ENCODE data around the gene TAGLN. TPM values are rescaled to one million over a fixed set of nuclear protein-coding genes. Genes with fewer than 3 reads are reported as not detected.
A peak's percentile ranks its signal among the peaks of the same experiment; 100 is the strongest.

The TAGLN gene
- total RNA-seq, 3 donors from 2014 or later (not counting 1 experiment from before 2014, with no cell fraction given), result 8.2 to 18.0 (median 8.3) TPM

GRCh38 chr11:117223741-117224689 is 24.8 kb downstream of the TAGLN start:
- peaks cover 15 to 37% of the 10 kb centered on the region in 2 donors for H3K4me1 Mint-ChIP-seq
- no peaks in the 10 kb centered on the region for H3K36me3 Mint-ChIP-seq
- H3K36me3 ChIP-seq (ENCODE audit: control insufficient read depth, insufficient read depth, low read length), result peaks cover 90% of the 10 kb centered on the region
- H3K27ac Mint-ChIP-seq, result peak overlapping the region in 1 of 2 donors; percentile 58
- 90% methylated on average over 16 of the region's 17 CpGs for WGBS (ENCODE audit: insufficient coverage)
- H3K9me3 Mint-ChIP-seq, result no peaks in the 10 kb centered on the region
- H3K27me3 ChIP-seq (ENCODE audit: control insufficient read depth, insufficient read depth, low read length), result no peaks in the 10 kb centered on the region
- ATAC-seq (no peak), DNase-seq (no peak)
- TF ChIP-seq CTCF (IDR thresholded peaks at IDR 0.05), result no peak
- H3K4me3 ChIP-seq (ENCODE audit: low read length), result no peak overlapping the region
- H3K4me3 Mint-ChIP-seq, result no peak overlapping the region
- intact Hi-C loops (cut with micrococcal nuclease), result loop anchor here (10.0 kb wide), 1 partner anchor 339 kb away; no protein-coding TSS in a partner anchor
- no peaks in the 10 kb centered on the region for H3K9me3 ChIP-seq (ENCODE audit: control insufficient read depth, insufficient read depth, low read length)
- H3K27ac ChIP-seq (ENCODE audit: low read length), result no peak overlapping the region
- H3K4me1 ChIP-seq (ENCODE audit: control insufficient read depth, insufficient read depth, low read length), result peaks cover 6% of the 10 kb centered on the region
- H3K27me3 Mint-ChIP-seq (ENCODE audit: low read depth in 2 of 2), result no peaks in the 10 kb centered on the region

- no peaks in the 10 kb centered on the region for H3K36me3 Mint-ChIP-seq
- no peaks in the 10 kb centered on the region for H3K9me3 ChIP-seq (ENCODE audit: control insufficient read depth, insufficient read depth, low read length)
- no peak for DNase-seq
- intact Hi-C loops (cut with micrococcal nuclease), result loop anchor here (1.0 to 10.0 kb wide), 4 partner anchors 47 to 493 kb away; partner anchors contain the start of genes SIDT2 and ZPR1
- ATAC-seq, result no peak
- no peak overlapping the region for H3K4me3 Mint-ChIP-seq
- H3K9me3 Mint-ChIP-seq, result no peaks in the 10 kb centered on the region
- TF ChIP-seq CTCF (IDR thresholded peaks at IDR 0.05), result no peak
- peaks cover 81% of the 10 kb centered on the region for H3K36me3 ChIP-seq (ENCODE audit: control insufficient read depth, insufficient read depth, low read length)
- no peaks in the 10 kb centered on the region for H3K27me3 ChIP-seq (ENCODE audit: control insufficient read depth, insufficient read depth, low read length)
- no peak overlapping the region for H3K4me3 ChIP-seq (ENCODE audit: low read length)
- H3K27ac Mint-ChIP-seq, result peak overlapping the region in 1 of 2 donors; percentile 58
- H3K27me3 Mint-ChIP-seq (ENCODE audit: low read depth in 2 of 2), result no peaks in the 10 kb centered on the region
- peaks cover 23% of the 10 kb centered on the region for H3K4me1 ChIP-seq (ENCODE audit: control insufficient read depth, insufficient read depth, low read length)
- 96% methylated on average over 9 of the region's 9 CpGs for WGBS (ENCODE audit: insufficient coverage)
- H3K27ac ChIP-seq (ENCODE audit: low read length), result no peak overlapping the region
- peaks cover 25 to 42% of the 10 kb centered on the region in 2 donors for H3K4me1 Mint-ChIP-seq
Observed at GRCh38 chr11:117225553-117226170, 26.5 kb downstream of the TAGLN start.

- ATAC-seq (peak; percentile 68 to 79 (median 68)), DNase-seq (peak in 1 of 2 donors; percentile 88)
- Mint-ChIP-seq H3K4me1 (peaks cover 35 to 52% of the 10 kb centered on the region in 2 donors), H3K9me3 (no peaks in the 10 kb centered on the region), H3K36me3 (no peaks in the 10 kb centered on the region), H3K27ac (peak overlapping the region; percentile 64 to 75), H3K27me3 (ENCODE audit: low read depth in 2 of 2) (no peaks in the 10 kb centered on the region), H3K4me3 (peak overlapping the region; percentile 4)
- Histone ChIP-seq H3K27me3 (ENCODE audit: control insufficient read depth, insufficient read depth, low read length) (no peaks in the 10 kb centered on the region), H3K4me1 (ENCODE audit: control insufficient read depth, insufficient read depth, low read length) (peaks cover 33% of the 10 kb centered on the region), H3K4me3 (ENCODE audit: low read length) (no peak overlapping the region), H3K27ac (ENCODE audit: low read length) (no peak overlapping the region), H3K9me3 (ENCODE audit: control insufficient read depth, insufficient read depth, low read length) (no peaks in the 10 kb centered on the region), H3K36me3 (ENCODE audit: control insufficient read depth, insufficient read depth, low read length) (peaks cover 71% of the 10 kb centered on the region)
- peak; percentile 73 for TF ChIP-seq CTCF (IDR thresholded peaks at IDR 0.05)
- 85% methylated on average over 16 of the region's 19 CpGs for WGBS (ENCODE audit: insufficient coverage)
- intact Hi-C loops (cut with micrococcal nuclease), result loop anchor here (1.0 to 10.0 kb wide), 4 partner anchors 48 to 494 kb away; partner anchors contain the start of genes SIDT2 and ZPR1
Observed at GRCh38 chr11:117226388-117227385, 27.5 kb downstream of the TAGLN start.
